ENCODE data around the gene DNPH1.

Gene DNPH1

DNA sequence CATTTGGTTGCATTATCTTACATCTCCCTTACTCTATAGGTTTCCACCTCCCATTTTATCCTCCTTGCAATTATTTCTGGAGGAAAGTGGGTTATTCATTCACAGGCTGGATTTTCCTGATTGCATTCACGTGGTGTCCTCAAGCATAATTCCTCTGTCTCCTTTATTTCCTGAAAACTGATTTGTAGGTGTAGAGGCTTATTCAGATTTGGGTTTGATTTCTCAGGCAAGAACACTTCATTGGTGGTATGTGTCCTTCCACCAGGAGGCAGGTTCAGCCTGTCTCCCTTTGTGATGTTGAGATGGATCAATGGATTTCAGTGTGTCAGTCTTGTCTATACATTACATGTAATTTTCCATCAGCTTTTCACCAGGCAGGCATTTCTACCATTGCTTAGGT, 17.3 kb downstream of the DNPH1 start:
- TF ChIP-seq, protein P1, sequence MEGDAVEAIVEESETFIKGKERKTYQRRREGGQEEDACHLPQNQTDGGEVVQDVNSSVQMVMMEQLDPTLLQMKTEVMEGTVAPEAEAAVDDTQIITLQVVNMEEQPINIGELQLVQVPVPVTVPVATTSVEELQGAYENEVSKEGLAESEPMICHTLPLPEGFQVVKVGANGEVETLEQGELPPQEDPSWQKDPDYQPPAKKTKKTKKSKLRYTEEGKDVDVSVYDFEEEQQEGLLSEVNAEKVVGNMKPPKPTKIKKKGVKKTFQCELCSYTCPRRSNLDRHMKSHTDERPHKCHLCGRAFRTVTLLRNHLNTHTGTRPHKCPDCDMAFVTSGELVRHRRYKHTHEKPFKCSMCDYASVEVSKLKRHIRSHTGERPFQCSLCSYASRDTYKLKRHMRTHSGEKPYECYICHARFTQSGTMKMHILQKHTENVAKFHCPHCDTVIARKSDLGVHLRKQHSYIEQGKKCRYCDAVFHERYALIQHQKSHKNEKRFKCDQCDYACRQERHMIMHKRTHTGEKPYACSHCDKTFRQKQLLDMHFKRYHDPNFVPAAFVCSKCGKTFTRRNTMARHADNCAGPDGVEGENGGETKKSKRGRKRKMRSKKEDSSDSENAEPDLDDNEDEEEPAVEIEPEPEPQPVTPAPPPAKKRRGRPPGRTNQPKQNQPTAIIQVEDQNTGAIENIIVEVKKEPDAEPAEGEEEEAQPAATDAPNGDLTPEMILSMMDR (IDR thresholded peaks at IDR 0.05), result no peak
- no peaks in the 10 kb centered on the region for H3K9me3 ChIP-seq (ENCODE audit: control insufficient read depth, low read length)
- H2AFZ ChIP-seq, result no peak overlapping the region
- H3K4me1 ChIP-seq, result no peaks in the 10 kb centered on the region
- no peaks in the 10 kb centered on the region for H3K27me3 ChIP-seq (ENCODE audit: control insufficient read depth, insufficient read depth, low read length)
- H3K4me2 ChIP-seq (ENCODE audit: low read length), result no peak overlapping the region
- no peak overlapping the region for H3K27ac ChIP-seq
- no peaks in the 10 kb centered on the region for H3K36me3 ChIP-seq (ENCODE audit: control insufficient read depth, insufficient read depth, low read length)
- no peaks in the 10 kb centered on the region for H3K79me2 ChIP-seq
- H3K4me3 ChIP-seq (ENCODE audit: low read depth, low read length), result no peak overlapping the region
- no peak overlapping the region for H3K9ac ChIP-seq

DNA sequence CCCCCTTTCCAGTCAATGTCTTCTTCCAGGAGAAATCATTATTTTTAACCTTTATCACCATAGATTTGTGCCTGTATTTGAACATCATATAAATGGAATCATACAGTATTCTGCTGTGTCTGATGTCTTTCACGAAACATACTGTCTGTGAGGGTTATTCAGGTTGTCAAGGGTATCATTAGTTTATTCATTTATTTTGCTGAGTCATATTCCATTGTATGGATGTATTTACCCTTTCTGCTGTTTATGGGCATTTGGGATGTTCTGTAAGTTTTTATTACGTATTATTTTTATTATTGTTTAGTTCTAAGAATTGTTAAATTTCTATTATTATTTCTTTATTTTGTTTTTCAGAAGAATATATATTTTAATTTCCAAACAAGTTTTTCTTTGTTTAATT, 22.0 kb downstream of the DNPH1 start:
- H3K27me3 ChIP-seq (ENCODE audit: control insufficient read depth, insufficient read depth, low read length), result no peaks in the 10 kb centered on the region
- TF ChIP-seq, protein P1 (IDR thresholded peaks at IDR 0.05), result no peak

DNA sequence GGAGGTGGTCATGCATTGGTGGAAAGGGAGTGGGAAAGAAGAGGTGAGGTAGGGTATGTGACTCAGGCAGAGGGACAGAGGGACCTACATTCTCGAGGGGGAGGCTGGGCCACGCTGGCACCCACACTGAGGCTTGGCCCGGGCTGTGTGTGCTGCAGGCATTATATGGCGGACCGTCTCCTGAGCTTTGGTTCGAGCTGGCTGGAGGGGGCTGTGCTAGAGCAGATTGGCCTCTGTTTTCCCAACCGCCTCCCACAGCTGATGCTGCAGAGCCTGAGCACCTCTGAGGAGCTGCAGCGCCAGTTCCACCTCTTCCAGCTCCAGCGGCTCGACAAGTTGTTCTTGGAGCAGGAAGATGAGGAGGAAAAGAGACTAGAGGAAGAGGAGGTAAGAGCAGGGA, 23.4 kb downstream of the DNPH1 start:
- no peaks in the 10 kb centered on the region for H3K4me1 ChIP-seq
- H3K27me3 ChIP-seq (ENCODE audit: control insufficient read depth, insufficient read depth, low read length), result no peaks in the 10 kb centered on the region
- TF ChIP-seq, protein P1 (IDR thresholded peaks at IDR 0.05), result no peak
- no peaks in the 10 kb centered on the region for H3K9me3 ChIP-seq (ENCODE audit: control insufficient read depth, low read length)
- no peak overlapping the region for H2AFZ ChIP-seq
- no peaks in the 10 kb centered on the region for H3K36me3 ChIP-seq (ENCODE audit: control insufficient read depth, insufficient read depth, low read length)
- no peaks in the 10 kb centered on the region for H3K79me2 ChIP-seq
- no peak overlapping the region for H3K9ac ChIP-seq
- no peak overlapping the region for H3K4me2 ChIP-seq (ENCODE audit: low read length)
- H3K4me3 ChIP-seq (ENCODE audit: low read depth, low read length), result no peak overlapping the region
- H3K27ac ChIP-seq, result no peak overlapping the region

More for the DNA sequence above, 22.0 kb downstream of the DNPH1 start:
- Histone ChIP-seq H3K27ac (no peak overlapping the region), H3K4me1 (no peaks in the 10 kb centered on the region), H2AFZ (no peak overlapping the region), H3K9ac (no peak overlapping the region), H3K36me3 (ENCODE audit: control insufficient read depth, insufficient read depth, low read length) (no peaks in the 10 kb centered on the region), H3K9me3 (ENCODE audit: control insufficient read depth, low read length) (no peaks in the 10 kb centered on the region), H3K4me3 (ENCODE audit: low read depth, low read length) (no peak overlapping the region), H3K79me2 (no peaks in the 10 kb centered on the region), H3K4me2 (ENCODE audit: low read length) (no peak overlapping the region)

DNA sequence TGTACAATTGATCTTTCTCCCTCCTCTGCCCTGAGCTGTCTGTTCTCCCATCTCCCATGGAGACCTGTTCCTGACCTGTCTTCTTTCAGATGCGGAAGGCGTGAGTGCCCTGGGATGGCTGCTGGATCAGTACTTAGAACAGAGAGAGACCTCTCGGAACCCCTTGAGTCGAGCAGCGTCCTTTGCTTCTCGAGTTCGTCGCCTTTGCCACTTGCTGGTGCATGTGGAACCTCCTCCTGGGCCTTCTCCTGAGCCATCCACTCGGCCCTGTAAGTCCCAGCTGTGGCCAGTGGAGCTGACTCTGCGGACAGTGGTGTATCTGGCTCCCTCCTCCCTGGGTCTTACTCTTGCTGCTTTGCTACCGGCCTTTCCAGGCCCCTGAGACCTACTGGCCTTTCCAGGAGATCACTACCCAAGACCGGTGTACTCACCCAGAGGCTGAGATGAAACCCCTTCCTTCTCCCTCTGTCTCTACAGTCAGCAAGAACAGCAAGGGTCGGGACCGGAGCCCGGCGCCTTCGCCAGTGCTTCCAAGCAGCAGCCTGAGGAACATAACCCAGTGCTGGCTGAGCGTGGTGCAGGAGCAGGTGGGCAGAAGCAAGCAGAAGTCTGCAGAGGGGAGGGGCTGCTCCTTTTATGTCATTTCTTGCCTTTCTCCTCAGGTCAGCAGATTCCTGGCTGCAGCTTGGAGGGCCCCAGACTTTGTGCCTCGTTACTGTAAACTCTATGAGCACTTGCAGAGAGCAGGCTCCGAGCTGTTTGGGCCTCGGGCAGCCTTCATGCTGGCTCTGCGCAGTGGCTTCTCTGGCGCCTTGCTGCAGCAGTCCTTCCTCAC, 24.8 kb downstream of the DNPH1 start:
- no peaks in the 10 kb centered on the region for H3K79me2 ChIP-seq
- H2AFZ ChIP-seq, result no peak overlapping the region
- TF ChIP-seq, protein P1 (IDR thresholded peaks at IDR 0.05), result no peak
- no peak overlapping the region for H3K4me3 ChIP-seq (ENCODE audit: low read depth, low read length)
- no peak overlapping the region for H3K4me2 ChIP-seq (ENCODE audit: low read length)
- no peaks in the 10 kb centered on the region for H3K4me1 ChIP-seq
- H3K27ac ChIP-seq, result no peak overlapping the region
- H3K27me3 ChIP-seq (ENCODE audit: control insufficient read depth, insufficient read depth, low read length), result no peaks in the 10 kb centered on the region
- H3K9me3 ChIP-seq (ENCODE audit: control insufficient read depth, low read length), result no peaks in the 10 kb centered on the region
- no peaks in the 10 kb centered on the region for H3K36me3 ChIP-seq (ENCODE audit: control insufficient read depth, insufficient read depth, low read length)
- H3K9ac ChIP-seq, result no peak overlapping the region

DNA sequence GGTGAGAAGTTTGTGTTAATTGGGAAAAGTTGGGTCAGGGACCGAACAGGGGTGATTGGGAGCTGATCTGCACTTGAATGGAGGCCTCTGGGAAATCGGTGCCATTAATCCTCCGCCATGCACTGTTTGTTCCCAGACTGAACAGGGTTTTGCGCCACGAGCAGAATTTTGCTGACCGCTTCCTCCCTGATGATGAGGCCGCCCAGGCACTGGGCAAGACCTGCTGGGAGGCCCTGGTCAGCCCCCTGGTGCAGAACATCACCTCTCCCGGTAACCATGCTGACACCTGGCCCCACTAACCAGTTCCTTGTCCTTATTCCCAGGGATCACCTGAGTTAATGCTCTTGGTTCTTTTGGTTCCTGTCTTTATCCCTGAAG, 25.6 kb downstream of the DNPH1 start:
- no peak overlapping the region for H2AFZ ChIP-seq
- H3K4me2 ChIP-seq (ENCODE audit: low read length), result no peak overlapping the region
- no peaks in the 10 kb centered on the region for H3K27me3 ChIP-seq (ENCODE audit: control insufficient read depth, insufficient read depth, low read length)
- no peaks in the 10 kb centered on the region for H3K79me2 ChIP-seq
- H3K27ac ChIP-seq, result no peak overlapping the region
- no peaks in the 10 kb centered on the region for H3K9me3 ChIP-seq (ENCODE audit: control insufficient read depth, low read length)
- no peaks in the 10 kb centered on the region for H3K4me1 ChIP-seq
- TF ChIP-seq, protein P1 (IDR thresholded peaks at IDR 0.05), result no peak
- no peak overlapping the region for H3K9ac ChIP-seq
- H3K36me3 ChIP-seq (ENCODE audit: control insufficient read depth, insufficient read depth, low read length), result no peaks in the 10 kb centered on the region
- H3K4me3 ChIP-seq (ENCODE audit: low read depth, low read length), result no peak overlapping the region

Data from parathyroid adenoma (tissue), 2 donors.